K562 (cell line): Measurements from ENCODE around the gene GLB1L. TPM values are rescaled to one million over a fixed set of nuclear protein-coding genes. Genes with fewer than 3 reads are reported as not detected.

ENCODE experiments used
- BCOR ChIP-seq: fragments of 450-650 bp; IDR thresholded peaks from 2 replicates; pipeline ENCODE4 v1.6.1; 2016
- CREB1 ChIP-seq, 2 experiments: sonication (generic) in 1 of 2; formaldehyde crosslinking in 1 of 2; IDR thresholded peaks; 2 replicates each; pipeline versions ENCODE4 v1.6.1 to v1.8.0; 2012 to 2022; ENCODE audit warnings: inconsistent platforms in 1 of 2, mild to moderate bottlenecking in 1 of 2, missing genetic modification reagents in 1 of 2, moderate library complexity in 1 of 2
- FOXA3 ChIP-seq, 2 experiments: fragments of 450-650 bp in 1 of 2; sonication (generic) in 1 of 2; formaldehyde crosslinking; IDR thresholded peaks in 1 of 2; conservative IDR thresholded peaks in 1 of 2; 2 replicates each; pipeline versions ENCODE4 v1.4.0 to v1.8.0; 2020 to 2022; ENCODE audit warnings: mild to moderate bottlenecking in 2 of 2, missing genetic modification reagents in 1 of 2
- ID3 ChIP-seq, 2 experiments: fragments of 250-450 bp in 1 of 2; fragments of 450-650 bp in 1 of 2; sonication (Bioruptor Pico) in 1 of 2; IDR thresholded peaks; 2 replicates each; pipeline versions ENCODE4 v1.6.1 to v1.8.0; 2016 to 2021; ENCODE audit warnings: mild to moderate bottlenecking in 2 of 2, moderate library complexity in 2 of 2, missing compliant biosample characterization in 1 of 2, missing genetic modification characterization in 1 of 2
- KDM5B ChIP-seq: fragments of 200-600 bp; sonication (generic); IDR thresholded peaks from 2 replicates; pipeline ENCODE4 v1.6.1; 2012; ENCODE audit warnings: low read depth, mild to moderate bottlenecking, moderate library complexity, low read length, control low read depth, inconsistent platforms; ENCODE audit not compliant: insufficient replicate concordance
- L3MBTL2 ChIP-seq: fragments of 450-650 bp; IDR thresholded peaks from 2 replicates; pipeline ENCODE4 v1.6.1; 2016; ENCODE audit warnings: mild to moderate bottlenecking, moderate library complexity
- MITF ChIP-seq: IDR thresholded peaks from 2 replicates; pipeline ENCODE4 v1.6.1; 2014; ENCODE audit warnings: antibody characterized with exemption
- MTA1 ChIP-seq: fragments of 450-650 bp; IDR thresholded peaks from 2 replicates; pipeline ENCODE4 v1.6.1; 2017; ENCODE audit warnings: borderline replicate concordance
- PHF20 ChIP-seq: fragments of 450-650 bp; IDR thresholded peaks from 2 replicates; pipeline ENCODE4 v1.6.1; 2018; ENCODE audit not compliant: partially characterized antibody
- PTBP1 ChIP-seq: fragments of 200-400 bp; formaldehyde crosslinking; IDR thresholded peaks from 2 replicates; pipeline ENCODE4 v1.6.1; 2017; ENCODE audit warnings: low read depth, low read length
- SLC30A9 ChIP-seq: fragments of 250-450 bp; sonication (Bioruptor Pico); IDR thresholded peaks from 2 replicates; pipeline ENCODE4 v1.8.0; 2022; ENCODE audit warnings: mild to moderate bottlenecking, moderate library complexity
- SP2 ChIP-seq: IDR thresholded peaks from 2 replicates; pipeline ENCODE4 v1.6.1; 2011; ENCODE audit warnings: mild to moderate bottlenecking, low read depth, low read length, moderate library complexity; ENCODE audit not compliant: poor library complexity, severe bottlenecking; ENCODE audit errors: extremely low read depth
- ZNF384 ChIP-seq: IDR thresholded peaks from 2 replicates; pipeline ENCODE4 v1.6.1; 2012; ENCODE audit warnings: low read depth, low read length, improper control_type of control experiment
- ZNF561 ChIP-seq: fragments of 450-650 bp; formaldehyde crosslinking; conservative IDR thresholded peaks from 2 replicates; pipeline ENCODE4 v1.4.0; 2020; ENCODE audit warnings: mild to moderate bottlenecking, moderate library complexity
- ZNF57 ChIP-seq: fragments of 450-650 bp; formaldehyde crosslinking; IDR thresholded peaks from 2 replicates; pipeline ENCODE4 v1.4.0; 2020; ENCODE audit warnings: mild to moderate bottlenecking, moderate library complexity
- ZNF584 ChIP-seq: fragments of 200-800 bp; sonication (Bioruptor generic); IDR thresholded peaks from 2 replicates; pipeline ENCODE4 v1.6.1; 2016; ENCODE audit warnings: low read depth, mild to moderate bottlenecking, missing genetic modification characterization, missing compliant biosample characterization
- polyA plus RNA-seq, 8 experiments: library from polyadenylated mRNA; depleted of rRNA in 4 of 8; stranded (reverse) in 5 of 8; unstranded in 3 of 8; fragments of >200 nt; fragmentation: Nextera tagmentation in 2 of 8; fragmentation: Illumina TruSeq in 1 of 8; extraction: Ambion mirVana in 2 of 8; extraction: Trizol in 1 of 8; gene quantifications; 2 replicates each; pipeline versions ENCODE4 v1.2.1 to v1.2.3, GENCODE V29; 2011 to 2014; ENCODE audit warnings: inconsistent platforms in 1 of 8, missing spikeins in 1 of 8
- total RNA-seq, 7 experiments: library from RNA; depleted of rRNA in 6 of 7; stranded (reverse); fragments of >200 nt in 6 of 7; fragmentation: Illumina TruSeq in 2 of 7; extraction: Trizol in 2 of 7; gene quantifications; 2 replicates each; pipeline versions ENCODE4 v1.2.1 to v1.2.3, GENCODE V29; 2011 to 2021; ENCODE audit warnings: low replicate concordance in 1 of 7
- TF ChIP-seq, protein P1 (sequence below): fragments of 250-450 bp; sonication (Bioruptor Pico); IDR thresholded peaks from 2 replicates; pipeline ENCODE4 v1.5.0; 2021
- TF ChIP-seq, protein P2 (sequence below): fragments of 250-450 bp; sonication (Bioruptor Pico); IDR thresholded peaks from 2 replicates; pipeline ENCODE4 v1.5.0; 2021; ENCODE audit warnings: mild to moderate bottlenecking, moderate library complexity

GLB1L gene
- total and polyA plus RNA-seq, 9 of the 15 experiments (the other 6 are each of a cell fraction or from before 2014, with no cell fraction given), result 0.42 to 2.9 (median 2.5) TPM

- no peak for TF ChIP-seq ID3 (CRISPR knock-in tag; IDR thresholded peaks at IDR 0.05)
- peak; percentile 76 for TF ChIP-seq ID3 (tag; IDR thresholded peaks at IDR 0.05)
- TF ChIP-seq ZNF584 (CRISPR knock-in tag), result no peak
- no peak for TF ChIP-seq PTBP1
- peak; percentile 45 for TF ChIP-seq KDM5B
- TF ChIP-seq BCOR, result no peak
- TF ChIP-seq CREB1 (IDR thresholded peaks at IDR 0.05), result peak; percentile 16; the same call in 1 of the 2 replicates
- TF ChIP-seq CREB1 (CRISPR knock-in tag; IDR thresholded peaks at IDR 0.05), result peak; percentile 69
- TF ChIP-seq L3MBTL2, result peak; percentile 88
- no peak for TF ChIP-seq ZNF384
- TF ChIP-seq, protein P1, sequence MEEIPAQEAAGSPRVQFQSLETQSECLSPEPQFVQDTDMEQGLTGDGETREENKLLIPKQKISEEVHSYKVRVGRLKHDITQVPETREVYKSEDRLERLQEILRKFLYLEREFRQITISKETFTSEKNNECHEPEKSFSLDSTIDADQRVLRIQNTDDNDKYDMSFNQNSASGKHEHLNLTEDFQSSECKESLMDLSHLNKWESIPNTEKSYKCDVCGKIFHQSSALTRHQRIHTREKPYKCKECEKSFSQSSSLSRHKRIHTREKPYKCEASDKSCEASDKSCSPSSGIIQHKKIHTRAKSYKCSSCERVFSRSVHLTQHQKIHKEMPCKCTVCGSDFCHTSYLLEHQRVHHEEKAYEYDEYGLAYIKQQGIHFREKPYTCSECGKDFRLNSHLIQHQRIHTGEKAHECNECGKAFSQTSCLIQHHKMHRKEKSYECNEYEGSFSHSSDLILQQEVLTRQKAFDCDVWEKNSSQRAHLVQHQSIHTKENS (CRISPR knock-in tag), result no peak
- peak in 1 of 2 experiments; percentile 20; a peak in 1 of 4 replicates for TF ChIP-seq FOXA3 (CRISPR knock-in tag; conservative IDR thresholded peaks at IDR 0.05 in 1 of 2, IDR thresholded peaks at IDR 0.05 in 1 of 2)
- no peak for TF ChIP-seq SP2
- TF ChIP-seq ZNF57 (CRISPR knock-in tag), result no peak
- peak; percentile 46; the same call in 1 of the 2 replicates for TF ChIP-seq MTA1
- TF ChIP-seq, protein P2, sequence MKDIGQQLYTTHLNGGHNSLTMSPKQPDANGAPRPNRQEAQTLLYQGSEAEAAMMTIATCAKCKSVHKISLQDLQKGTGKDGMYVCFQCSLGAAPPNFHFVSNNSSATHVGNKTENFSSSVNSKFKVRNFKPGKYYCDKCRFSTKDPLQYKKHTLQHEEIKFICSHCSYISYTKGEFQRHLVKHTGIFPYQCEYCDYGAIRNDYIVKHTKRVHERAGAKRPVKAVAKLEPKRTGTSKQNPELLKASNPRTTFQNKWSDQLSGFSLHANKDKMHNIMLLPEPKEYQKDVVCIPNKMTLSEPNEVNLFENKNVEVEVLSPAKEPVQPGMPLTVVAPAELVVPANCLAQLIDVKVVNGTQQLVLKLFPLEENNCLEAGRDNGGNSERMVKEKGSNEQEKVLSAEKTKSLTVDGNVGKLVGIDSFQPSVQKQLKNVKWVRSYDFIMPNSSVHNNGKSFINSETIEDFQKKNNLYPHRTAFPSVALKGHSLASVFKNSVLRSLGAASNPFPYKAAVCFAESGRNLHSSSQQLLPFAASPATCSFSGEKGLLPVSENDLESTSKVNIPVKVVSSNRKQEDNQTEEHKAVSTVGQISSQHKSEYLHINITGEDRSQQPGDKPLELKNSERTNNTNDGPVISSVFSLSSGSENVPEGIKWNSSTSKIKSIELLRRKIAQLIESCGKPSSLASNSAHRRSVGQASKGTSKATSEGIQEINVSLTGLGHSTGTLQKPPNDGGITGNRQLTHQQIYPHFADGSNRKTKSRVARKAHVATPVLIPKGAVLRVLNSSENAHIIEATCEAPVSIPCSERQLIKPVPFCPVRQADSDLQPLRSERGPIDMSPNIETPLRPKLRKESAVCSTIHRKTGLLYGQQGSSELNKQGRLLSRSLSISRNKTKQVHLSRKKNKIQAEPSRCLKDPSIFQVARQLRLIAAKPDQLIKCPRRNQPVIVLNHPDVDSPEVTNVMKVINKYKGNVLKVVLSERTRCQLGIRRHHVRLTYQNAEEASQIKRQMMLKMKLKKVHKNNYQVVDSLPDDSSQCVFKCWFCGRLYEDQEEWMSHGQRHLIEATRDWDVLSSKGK, result no peak
- no peak for TF ChIP-seq PHF20
- no peak for TF ChIP-seq SLC30A9 (CRISPR knock-in tag)
- no peak for TF ChIP-seq MITF
- TF ChIP-seq ZNF561, result no peak
These were observed 49.4 kb upstream of the GLB1L start (continued) for GRCh38 chr2:219294356-219295351.
